ENCODE results near the gene CASP1.

- no peak for TF ChIP-seq EZH2 (optimal IDR thresholded peaks at IDR 0.05; ENCODE audit: low read depth, low read length)
- no peak for TF ChIP-seq CTCF (IDR thresholded peaks at IDR 0.05; ENCODE audit: low read length)
- no peak for TF ChIP-seq EZH2phosphoT487 (IDR thresholded peaks at IDR 0.05; ENCODE audit: low read length)
Observed at GRCh38 chr11:104979839-104980238, 55.1 kb downstream of the CASP1 start.
